ENCODE results near the gene FABP7. TPM values are rescaled to one million over a fixed set of nuclear protein-coding genes. Genes with fewer than 3 reads are reported as not detected.
"Not testable (repeated sequence)": the region's sequence is repeated elsewhere in the genome, so short reads cannot be mapped to it uniquely, and the experiment has no call there.

Gene FABP7
- total RNA-seq, 1 experiment from 2014 or later = not detected

- no peak overlapping the region for H3K9ac ChIP-seq (ENCODE audit: low read length)
Measured at GRCh38 chr6:122746688-122747087, 32.8 kb upstream of the FABP7 start.

GRCh38 chr6:122747573-122747972, 31.9 kb upstream of the FABP7 start:
- intact Hi-C loops (cut with micrococcal nuclease) = no loop called here
- BruUV-seq (replicated peaks) = no TSS peak

More at GRCh38 chr6:122746688-122747087, 32.8 kb upstream of the FABP7 start:
- H3K36me3 ChIP-seq (ENCODE audit: low read depth, low read length) = no peaks in the 10 kb centered on the region
- H3K9me3 ChIP-seq (ENCODE audit: low read length) = no peaks in the 10 kb centered on the region
- H3K27ac ChIP-seq (ENCODE audit: low read length) = no peak overlapping the region
- H3K9me2 ChIP-seq (replicated peaks; ENCODE audit: low read length) = no peaks in the 10 kb centered on the region
- no peaks in the 10 kb centered on the region for H3K27me3 ChIP-seq (ENCODE audit: low read length)
- no peaks in the 10 kb centered on the region for H3K4me1 ChIP-seq (ENCODE audit: insufficient read depth, low read length)
- no peaks in the 10 kb centered on the region for H3F3A ChIP-seq (ENCODE audit: low read length, unreplicated experiment)
- ATAC-seq = no peak
- H4K20me1 ChIP-seq (ENCODE audit: low read length) = no peaks in the 10 kb centered on the region
- H2AFZ ChIP-seq (ENCODE audit: low read length) = no peak overlapping the region
- TF ChIP-seq CTCF (conservative IDR thresholded peaks at IDR 0.05; ENCODE audit: low read depth, low read length) (no peak), EZH2phosphoT487 (IDR thresholded peaks at IDR 0.05; ENCODE audit: borderline replicate concordance, low read length) (no peak), EZH2 (IDR thresholded peaks at IDR 0.05; ENCODE audit: low read length, unreplicated experiment) (no peak)
- no peaks in the 10 kb centered on the region for H3K79me2 ChIP-seq (ENCODE audit: low read length)
- ChIA-PET POLR2A (ENCODE audit: unreplicated experiment) (no interaction called here), CTCF (no interaction called here)
- DNase-seq = no peak
- H3K4me3 ChIP-seq (ENCODE audit: low read length) = no peak overlapping the region
- intact Hi-C loops (cut with micrococcal nuclease) = no loop called here
- no TSS peak for BruUV-seq (replicated peaks)
- H3K4me2 ChIP-seq (ENCODE audit: low read length) = no peak overlapping the region

GRCh38 chr6:122748945-122749344, 30.6 kb upstream of the FABP7 start:
- H3K9me3 ChIP-seq (ENCODE audit: low read length); BruUV-seq (replicated peaks): not testable (repeated sequence)
- POLR2A ChIA-PET (ENCODE audit: unreplicated experiment) = interaction anchor here (0.6 kb wide), 1 partner anchor 84 kb away, joined by 3 read pairs; no protein-coding TSS in a partner anchor

More at GRCh38 chr6:122747573-122747972, 31.9 kb upstream of the FABP7 start:
- TF ChIP-seq EZH2 (IDR thresholded peaks at IDR 0.05; ENCODE audit: low read length, unreplicated experiment) (no peak), EZH2phosphoT487 (IDR thresholded peaks at IDR 0.05; ENCODE audit: borderline replicate concordance, low read length) (no peak), CTCF (conservative IDR thresholded peaks at IDR 0.05; ENCODE audit: low read depth, low read length) (no peak)
- H3F3A ChIP-seq (ENCODE audit: low read length, unreplicated experiment) = no peaks in the 10 kb centered on the region
- no peaks in the 10 kb centered on the region for H3K4me1 ChIP-seq (ENCODE audit: insufficient read depth, low read length)
- H3K9me3 ChIP-seq (ENCODE audit: low read length) = no peaks in the 10 kb centered on the region
- no peaks in the 10 kb centered on the region for H3K27me3 ChIP-seq (ENCODE audit: low read length)
- no peak overlapping the region for H3K4me3 ChIP-seq (ENCODE audit: low read length)
- no peak overlapping the region for H3K9ac ChIP-seq (ENCODE audit: low read length)
- H3K4me2 ChIP-seq (ENCODE audit: low read length) = no peak overlapping the region
- ATAC-seq (no peak), DNase-seq (no peak)
- H3K36me3 ChIP-seq (ENCODE audit: low read depth, low read length) = no peaks in the 10 kb centered on the region
- H4K20me1 ChIP-seq (ENCODE audit: low read length) = no peaks in the 10 kb centered on the region
- no peak overlapping the region for H3K27ac ChIP-seq (ENCODE audit: low read length)
- H3K9me2 ChIP-seq (replicated peaks; ENCODE audit: low read length) = no peaks in the 10 kb centered on the region
- POLR2A ChIA-PET (ENCODE audit: unreplicated experiment) = no interaction called here
- CTCF ChIA-PET = no interaction called here
- H2AFZ ChIP-seq (ENCODE audit: low read length) = no peak overlapping the region
- H3K79me2 ChIP-seq (ENCODE audit: low read length) = no peaks in the 10 kb centered on the region

More at GRCh38 chr6:122748945-122749344, 30.6 kb upstream of the FABP7 start:
- H4K20me1 ChIP-seq (ENCODE audit: low read length); H3K4me1 ChIP-seq (ENCODE audit: insufficient read depth, low read length); H2AFZ ChIP-seq (ENCODE audit: low read length); H3K4me3 ChIP-seq (ENCODE audit: low read length); H3K36me3 ChIP-seq (ENCODE audit: low read depth, low read length); H3K79me2 ChIP-seq (ENCODE audit: low read length); H3K4me2 ChIP-seq (ENCODE audit: low read length); H3K9ac ChIP-seq (ENCODE audit: low read length); intact Hi-C loops (cut with micrococcal nuclease); H3K9me2 ChIP-seq (replicated peaks; ENCODE audit: low read length); CTCF ChIA-PET; H3K27ac ChIP-seq (ENCODE audit: low read length); H3K27me3 ChIP-seq (ENCODE audit: low read length); ATAC-seq; H3F3A ChIP-seq (ENCODE audit: low read length, unreplicated experiment); DNase-seq: not testable (repeated sequence)
